GM18499 (cell line): ENCODE data around the gene PRKCA.

Experiments used
- ATAC-seq: cut with Tn5 transposase; IDR thresholded peaks from one replicate; pipeline ENCODE4 v1.9.1; 2021; ENCODE audit warnings: moderate number of reproducible peaks; ENCODE audit not compliant: insufficient read depth, unreplicated experiment

PRKCA gene

DNA sequence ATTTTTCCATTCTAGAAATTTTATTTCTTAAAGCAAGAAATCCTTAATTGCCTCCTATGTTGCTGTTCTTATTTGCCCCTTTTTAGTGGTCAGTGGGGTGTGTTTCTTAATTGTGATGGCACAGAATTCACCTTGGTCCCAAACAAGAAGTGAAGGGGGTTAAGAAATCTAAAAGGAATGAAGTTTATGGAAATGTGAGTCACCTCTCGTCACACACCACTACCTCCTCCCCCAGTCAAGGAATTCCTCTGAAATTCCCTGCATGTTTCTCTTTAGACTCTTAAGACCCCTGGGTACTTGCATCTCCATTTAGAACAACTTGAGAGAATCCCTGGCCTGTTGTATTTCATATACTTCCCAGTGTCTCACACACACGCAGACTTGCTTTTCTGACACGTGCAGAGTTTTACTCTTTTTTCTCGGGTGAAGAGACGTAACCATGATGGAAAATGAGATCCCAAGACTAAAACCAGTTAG lies 247.4 kb downstream of the PRKCA start:
- no peak for ATAC-seq

DNA sequence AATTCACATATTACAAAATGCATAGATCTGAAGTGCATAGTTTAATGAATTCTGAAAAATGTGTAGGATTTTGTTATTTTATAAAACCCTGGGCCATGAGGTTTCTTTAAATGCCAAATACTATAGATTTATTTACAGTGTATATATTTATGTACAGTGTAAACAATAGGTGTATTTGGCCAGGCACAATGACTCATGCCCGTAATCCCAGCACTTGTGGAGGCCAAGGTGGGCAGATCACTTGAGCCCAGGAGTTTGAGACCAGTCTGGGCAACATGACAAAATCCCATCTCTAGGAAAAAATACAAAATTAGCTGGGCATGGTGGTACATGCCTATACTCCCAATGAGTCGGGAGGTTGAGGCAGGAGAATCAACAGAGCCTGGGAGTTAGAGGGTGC lies 249.4 kb downstream of the PRKCA start:
- ATAC-seq: no peak

GRCh38 chr17:66552371-66552770 lies 250.0 kb downstream of the PRKCA start:
- ATAC-seq: no peak

DNA sequence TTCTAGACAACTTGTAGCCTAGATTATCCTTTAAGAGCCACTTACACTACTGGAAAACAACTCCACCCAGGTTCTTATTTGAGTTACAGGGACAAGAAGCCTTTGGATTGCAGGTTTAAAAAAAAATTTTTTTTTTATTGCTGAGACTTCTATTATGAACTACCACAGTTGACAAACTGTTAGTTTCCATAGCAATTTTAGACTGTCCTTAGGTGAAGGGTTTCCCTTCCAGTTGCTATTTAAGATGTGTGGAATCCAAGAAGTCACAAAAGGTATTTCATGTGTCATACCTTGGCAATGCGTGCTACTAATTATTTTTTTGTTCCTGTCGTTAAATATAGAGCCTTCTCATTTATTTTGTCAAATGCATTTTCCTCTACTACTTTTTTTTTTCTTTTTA lies 253.2 kb downstream of the PRKCA start:
- no peak for ATAC-seq

DNA sequence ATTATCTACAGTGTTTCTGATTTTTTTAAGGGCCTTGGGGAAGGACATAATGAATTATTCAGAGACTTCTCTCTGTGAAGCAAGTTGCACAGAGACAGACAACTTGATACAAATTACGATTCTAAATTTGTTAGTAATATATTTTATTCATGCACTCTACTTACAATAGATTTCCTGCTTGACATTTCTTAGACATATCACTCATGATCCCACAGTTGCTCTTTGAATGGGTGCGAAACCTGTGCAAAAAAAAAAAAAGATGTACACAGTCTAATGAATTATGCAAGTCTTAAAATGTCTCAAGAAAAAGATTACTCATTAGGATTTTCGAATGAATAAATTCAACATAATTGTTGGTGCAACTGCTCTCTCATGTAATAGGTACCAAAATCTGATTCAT lies 254.8 kb downstream of the PRKCA start:
- no peak for ATAC-seq

- ATAC-seq: no peak
These were observed 255.5 kb downstream of the PRKCA start for GRCh38 chr17:66557886-66558285.

DNA sequence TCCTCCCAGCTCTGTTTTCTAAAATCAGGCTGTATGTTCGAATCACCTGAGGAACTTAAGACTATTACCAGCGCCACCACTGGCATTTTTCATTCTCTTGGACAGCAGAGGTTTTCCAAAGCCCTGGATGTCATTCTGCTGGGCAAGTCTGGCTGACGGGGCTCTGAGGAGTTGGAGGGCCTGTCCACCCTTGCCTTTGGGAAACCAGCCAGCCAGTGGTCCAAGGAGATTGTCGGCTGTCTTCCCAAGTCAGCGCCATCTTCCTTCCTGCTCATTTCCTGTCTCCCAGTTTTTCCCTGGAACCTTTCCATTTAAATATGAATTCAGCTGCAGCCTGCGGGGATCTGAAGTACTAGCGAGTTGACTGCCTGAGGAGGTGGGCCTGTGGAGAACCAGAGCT lies 258.3 kb downstream of the PRKCA start:
- ATAC-seq: no peak

DNA sequence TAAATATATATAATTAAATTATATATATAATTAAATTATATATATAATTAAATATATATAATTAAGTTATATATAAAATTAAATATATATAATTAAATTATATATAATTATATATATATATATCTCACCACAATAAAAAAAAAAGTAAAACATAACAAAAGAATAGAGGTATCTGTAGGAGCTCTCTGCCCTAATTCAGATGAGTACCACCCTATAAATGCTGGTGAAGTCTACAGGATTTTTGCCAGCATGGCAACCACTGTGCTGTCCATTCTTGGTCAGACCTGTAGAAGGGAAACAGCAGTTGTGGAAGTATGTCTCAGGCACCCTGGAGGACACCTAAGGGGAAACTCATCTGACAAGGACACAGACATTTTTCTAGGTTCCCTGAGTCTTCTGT lies 259.7 kb downstream of the PRKCA start:
- ATAC-seq: no peak

GRCh38 chr17:66564992-66565465 lies 262.6 kb downstream of the PRKCA start:
- no peak for ATAC-seq

DNA sequence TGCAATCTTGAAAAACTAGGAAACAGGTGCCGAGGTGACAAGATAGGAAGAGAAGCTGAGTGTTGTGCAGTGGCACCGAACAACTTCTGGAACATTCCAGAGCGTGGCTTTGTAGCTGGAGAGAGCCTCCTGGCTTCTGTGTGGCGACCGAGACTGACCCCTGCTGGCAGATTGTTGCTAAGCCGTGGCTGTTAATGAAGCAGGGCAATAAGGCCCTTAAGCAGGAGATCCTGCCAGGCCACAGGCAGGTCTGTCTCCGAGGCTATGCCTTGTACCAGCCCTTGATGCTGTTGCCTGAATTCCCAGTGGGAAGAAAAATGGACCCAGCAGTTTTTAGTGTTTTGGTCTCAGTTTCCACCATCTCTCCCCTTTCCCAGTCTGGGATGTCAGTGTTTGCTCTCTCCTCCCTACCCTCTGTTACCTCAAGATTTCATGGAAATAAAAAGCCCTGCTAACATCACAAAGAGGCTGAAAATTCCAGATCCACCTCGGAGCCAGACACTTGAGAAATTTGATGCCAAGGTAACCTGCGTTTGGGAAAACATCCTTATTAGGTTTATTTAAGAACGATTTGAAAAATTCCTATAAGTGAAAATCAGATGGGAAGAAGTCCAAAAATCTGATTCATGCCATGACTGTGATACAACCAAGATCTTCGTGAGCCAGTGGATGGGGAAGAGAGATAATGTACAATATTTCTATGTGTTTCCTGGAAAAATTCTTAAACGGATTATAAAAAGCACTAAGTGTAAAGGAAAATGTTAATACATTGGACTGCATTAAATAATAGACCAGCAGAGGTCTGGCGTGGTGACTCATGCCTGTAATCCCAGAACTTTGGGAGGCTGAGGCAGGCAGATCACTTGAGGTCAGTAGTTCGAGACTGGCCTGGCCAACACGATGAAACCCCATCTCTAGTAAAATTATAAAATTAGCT lies 265.1 kb downstream of the PRKCA start:
- ATAC-seq: no peak

- ATAC-seq: no peak
These were observed 267.2 kb downstream of the PRKCA start for GRCh38 chr17:66569572-66569971.

GRCh38 chr17:66570447-66571195 lies 268.2 kb downstream of the PRKCA start:
- no peak for ATAC-seq

- ATAC-seq: no peak
These were observed 269.3 kb downstream of the PRKCA start for GRCh38 chr17:66571745-66572144.

DNA sequence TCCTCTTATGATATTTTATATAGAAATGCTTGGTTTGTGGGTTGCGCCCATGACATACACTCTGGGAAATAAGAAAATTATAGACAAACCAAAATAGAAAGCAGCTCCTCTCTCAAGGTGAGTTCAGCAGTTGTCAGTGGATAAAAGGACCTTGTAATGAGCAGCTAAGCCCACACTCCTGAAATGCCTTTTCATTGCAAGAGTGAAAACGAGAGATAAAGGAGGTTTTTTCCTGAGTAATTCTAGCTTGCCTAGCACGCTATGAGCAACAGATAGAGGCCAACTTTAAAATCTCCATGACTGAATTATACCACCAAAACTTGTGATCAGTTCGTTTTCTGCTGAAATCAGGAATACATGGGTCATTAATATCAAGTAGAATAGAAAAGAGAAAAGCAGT lies 270.7 kb downstream of the PRKCA start:
- no peak for ATAC-seq

DNA sequence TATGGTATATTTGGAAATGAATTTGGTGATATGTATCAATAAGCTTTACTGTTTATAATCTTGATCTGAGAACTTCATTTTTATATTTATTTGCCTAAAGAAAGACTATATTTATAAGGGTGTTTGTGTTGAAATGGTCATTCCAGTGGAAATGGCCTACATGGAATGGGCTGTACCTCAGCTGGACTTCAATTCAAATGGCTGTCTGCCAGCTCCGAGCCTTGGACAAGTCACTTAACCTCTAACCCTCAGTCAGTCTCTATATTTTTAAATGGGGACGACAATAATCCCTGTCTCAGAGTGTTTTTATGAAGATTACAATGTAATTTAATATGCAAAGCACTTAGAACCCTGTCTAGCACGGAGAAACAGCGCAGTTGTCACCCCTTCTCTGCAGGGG lies 271.7 kb downstream of the PRKCA start:
- no peak for ATAC-seq

- no peak for ATAC-seq
These were observed 274.1 kb downstream of the PRKCA start for GRCh38 chr17:66576473-66576872.

DNA sequence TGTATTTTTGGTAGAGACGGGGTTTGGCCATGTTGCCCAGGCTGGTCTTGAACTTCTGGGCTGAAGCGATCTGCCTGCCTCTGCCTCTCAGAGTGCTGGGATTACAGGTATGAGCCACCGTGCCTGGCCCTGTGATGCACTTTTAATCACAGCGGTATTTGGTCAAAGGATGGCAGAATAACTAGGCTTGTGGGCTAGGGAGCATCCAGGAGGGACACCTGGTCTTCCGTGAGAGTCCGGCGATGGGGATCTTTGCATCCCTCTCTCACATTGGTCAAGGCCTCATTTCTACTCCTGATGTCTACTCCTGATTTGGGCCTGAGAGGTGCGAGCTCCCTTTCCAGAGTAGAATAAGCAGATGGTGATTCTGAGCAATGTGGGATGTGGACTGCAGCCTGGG lies 274.6 kb downstream of the PRKCA start:
- no peak for ATAC-seq

- ATAC-seq: no peak
These were observed 276.5 kb downstream of the PRKCA start for GRCh38 chr17:66578781-66579489.

DNA sequence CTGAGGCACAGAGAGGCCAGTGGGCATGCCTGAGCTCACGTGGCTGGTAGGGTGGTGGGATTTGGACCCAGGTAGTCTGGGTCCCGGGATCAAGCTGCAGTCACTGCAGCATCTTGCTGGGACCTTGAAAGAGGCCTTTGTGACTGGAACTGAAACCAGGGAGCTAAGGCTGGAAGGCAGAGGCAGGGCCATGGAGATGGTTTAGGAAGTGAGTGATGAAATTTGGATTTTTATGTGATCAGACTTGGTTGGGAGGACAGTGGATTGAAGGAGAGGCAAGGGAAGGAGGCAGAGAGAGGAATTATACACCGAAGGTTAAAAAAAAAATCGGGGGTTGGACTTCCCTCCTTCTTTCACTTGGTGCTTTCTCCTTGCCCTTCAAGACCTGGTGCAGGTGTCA lies 277.1 kb downstream of the PRKCA start:
- no peak for ATAC-seq

- ATAC-seq: no peak
These were observed 278.0 kb downstream of the PRKCA start for GRCh38 chr17:66580184-66580955.
